HG03064 (cell line): ENCODE results near the gene SIM1.

Experiments used
- ATAC-seq: cut with Tn5 transposase; IDR thresholded peaks from one replicate; pipeline ENCODE4 v1.9.1; 2021; ENCODE audit warnings: low read depth; ENCODE audit not compliant: unreplicated experiment

Gene SIM1

GRCh38 chr6:100470422-100471120 is 5.8 kb upstream of the SIM1 start:
- ATAC-seq, result no peak

GRCh38 chr6:100469101-100469859 is 4.6 kb upstream of the SIM1 start:
- ATAC-seq, result no peak

- ATAC-seq, result no peak
These were observed 3.4 kb upstream of the SIM1 start for GRCh38 chr6:100468016-100468622.

GRCh38 chr6:100467129-100468015 is 2.7 kb upstream of the SIM1 start:
- no peak for ATAC-seq

- ATAC-seq, result no peak
These were observed 1.8 kb upstream of the SIM1 start for GRCh38 chr6:100466410-100467128.

GRCh38 chr6:100465701-100466409 is 1.1 kb upstream of the SIM1 start:
- no peak for ATAC-seq

- no peak for ATAC-seq
These were observed 414 bp downstream of the SIM1 start for GRCh38 chr6:100464162-100464851.

GRCh38 chr6:100463630-100464161 is 1.0 kb downstream of the SIM1 start:
- ATAC-seq, result no peak

- no peak for ATAC-seq
These were observed 1.8 kb downstream of the SIM1 start for GRCh38 chr6:100462706-100463629.

- no peak for ATAC-seq
These were observed 2.6 kb downstream of the SIM1 start for GRCh38 chr6:100461917-100462705.

- no peak for ATAC-seq
These were observed 3.3 kb downstream of the SIM1 start for GRCh38 chr6:100461278-100461916.

GRCh38 chr6:100460650-100461204 is 4.0 kb downstream of the SIM1 start:
- ATAC-seq, result no peak

GRCh38 chr6:100459592-100460184 is 5.0 kb downstream of the SIM1 start:
- no peak for ATAC-seq

GRCh38 chr6:100458841-100459591 is 5.7 kb downstream of the SIM1 start:
- ATAC-seq, result no peak
